EH (cell line): ENCODE measurements around the gene UVRAG.
A peak's percentile ranks its signal among the peaks of the same experiment; 100 is the strongest.

Source experiments
- DNase-seq: peaks from one replicate; pipeline ENCODE4 v3.0.0-alpha.2; 2015; ENCODE audit warnings: low read depth

The UVRAG gene

GRCh38 chr11:75784085-75784478 is 30.9 kb upstream of the UVRAG start:
- DNase-seq = no peak

GRCh38 chr11:75784506-75784905 is 30.5 kb upstream of the UVRAG start:
- DNase-seq = no peak

GRCh38 chr11:75785187-75785586 is 29.8 kb upstream of the UVRAG start:
- no peak for DNase-seq

- DNase-seq = no peak
These were observed 28.8 kb upstream of the UVRAG start for GRCh38 chr11:75786101-75786736.

GRCh38 chr11:75789521-75789920 is 25.5 kb upstream of the UVRAG start:
- DNase-seq = no peak

- DNase-seq = no peak
These were observed 24.0 kb upstream of the UVRAG start for GRCh38 chr11:75790986-75791385.

- DNase-seq = no peak
These were observed 22.8 kb upstream of the UVRAG start for GRCh38 chr11:75792127-75792731.

- DNase-seq = no peak
These were observed 21.8 kb upstream of the UVRAG start for GRCh38 chr11:75792997-75793800.

- no peak for DNase-seq
These were observed 21.0 kb upstream of the UVRAG start for GRCh38 chr11:75793966-75794365.

- DNase-seq = peak; percentile 41
These were observed 19.5 kb upstream of the UVRAG start for GRCh38 chr11:75795276-75796090.

- no peak for DNase-seq
These were observed 18.9 kb upstream of the UVRAG start for GRCh38 chr11:75796091-75796435.

- no peak for DNase-seq
These were observed 17.9 kb upstream of the UVRAG start for GRCh38 chr11:75797116-75797515.

- DNase-seq = peak; percentile 75
These were observed 17.2 kb upstream of the UVRAG start for GRCh38 chr11:75797792-75798191.

- DNase-seq = no peak
These were observed 14.8 kb upstream of the UVRAG start for GRCh38 chr11:75800136-75800675.

- no peak for DNase-seq
These were observed 14.2 kb upstream of the UVRAG start for GRCh38 chr11:75800728-75801361.

GRCh38 chr11:75801362-75802020 is 13.5 kb upstream of the UVRAG start:
- no peak for DNase-seq

- DNase-seq = no peak
These were observed 12.7 kb upstream of the UVRAG start for GRCh38 chr11:75802021-75802912.

GRCh38 chr11:75802913-75803820 is 11.8 kb upstream of the UVRAG start:
- DNase-seq = peak; percentile 74

- DNase-seq = no peak
These were observed 5.9 kb upstream of the UVRAG start for GRCh38 chr11:75809111-75809510.
